Measurements from ENCODE around the gene NPAS2.

DNA sequence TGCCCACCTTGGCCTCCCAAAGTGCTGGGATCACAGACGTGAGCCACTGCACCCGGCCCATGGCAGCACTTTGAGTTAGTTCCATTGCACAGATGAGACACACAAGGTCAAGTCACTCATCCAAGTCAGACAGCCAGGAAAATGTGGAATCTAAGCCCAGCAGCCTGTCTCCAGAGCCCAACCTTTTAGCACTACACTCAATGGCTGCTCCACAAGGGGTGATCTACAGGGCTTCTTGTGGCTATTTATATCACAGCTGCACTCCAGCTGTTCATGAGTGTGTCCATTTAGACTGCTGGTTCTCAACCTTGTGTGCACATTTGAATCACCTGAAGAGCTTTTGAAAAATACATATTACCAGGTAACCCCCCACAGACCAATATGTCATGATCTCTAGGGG lies 109.2 kb downstream of the NPAS2 start:
- TF ChIP-seq POLR2A (IDR thresholded peaks at IDR 0.05) (no peak), POLR2AphosphoS5 (IDR thresholded peaks at IDR 0.05) (no peak), EP300 (IDR thresholded peaks at IDR 0.05; ENCODE audit: low read depth) (no peak)
- TF ChIP-seq, protein P1, sequence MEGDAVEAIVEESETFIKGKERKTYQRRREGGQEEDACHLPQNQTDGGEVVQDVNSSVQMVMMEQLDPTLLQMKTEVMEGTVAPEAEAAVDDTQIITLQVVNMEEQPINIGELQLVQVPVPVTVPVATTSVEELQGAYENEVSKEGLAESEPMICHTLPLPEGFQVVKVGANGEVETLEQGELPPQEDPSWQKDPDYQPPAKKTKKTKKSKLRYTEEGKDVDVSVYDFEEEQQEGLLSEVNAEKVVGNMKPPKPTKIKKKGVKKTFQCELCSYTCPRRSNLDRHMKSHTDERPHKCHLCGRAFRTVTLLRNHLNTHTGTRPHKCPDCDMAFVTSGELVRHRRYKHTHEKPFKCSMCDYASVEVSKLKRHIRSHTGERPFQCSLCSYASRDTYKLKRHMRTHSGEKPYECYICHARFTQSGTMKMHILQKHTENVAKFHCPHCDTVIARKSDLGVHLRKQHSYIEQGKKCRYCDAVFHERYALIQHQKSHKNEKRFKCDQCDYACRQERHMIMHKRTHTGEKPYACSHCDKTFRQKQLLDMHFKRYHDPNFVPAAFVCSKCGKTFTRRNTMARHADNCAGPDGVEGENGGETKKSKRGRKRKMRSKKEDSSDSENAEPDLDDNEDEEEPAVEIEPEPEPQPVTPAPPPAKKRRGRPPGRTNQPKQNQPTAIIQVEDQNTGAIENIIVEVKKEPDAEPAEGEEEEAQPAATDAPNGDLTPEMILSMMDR (IDR thresholded peaks at IDR 0.05) = no peak

Data from transverse colon (tissue), 4 donors.